GM13977 (cell line): ENCODE results near the gene SLC35E4.

ENCODE experiments used
- DNase-seq: peaks from one replicate; pipeline ENCODE4 v3.0.0; 2012; ENCODE audit warnings: low spot score
- CTCF ChIP-seq: IDR thresholded peaks from 2 replicates; pipeline ENCODE4 v1.5.1; 2012; ENCODE audit warnings: mild to moderate bottlenecking, control low read depth; ENCODE audit not compliant: insufficient read depth; ENCODE audit errors: extremely low read depth, missing control alignments
- in situ Hi-C: fragments of 300-500 bp; cut with MboI; formaldehyde crosslinking; loops from one replicate; pipeline ENCODE4 v1.12.0; 2022; ENCODE audit warnings: low sequenced_read_pairs, low pct_unique_long_range_greater_than_20kb, mixed read lengths, inconsistent platforms; ENCODE audit not compliant: unreplicated experiment

The SLC35E4 gene

GRCh38 chr22:30640361-30640760, 4.8 kb downstream of the SLC35E4 start:
- in situ Hi-C loops: loop anchor here (25.0 kb wide), 1 partner anchor 247 kb away; no protein-coding TSS in a partner anchor
- no peak for DNase-seq
- TF ChIP-seq CTCF: no peak

- no peak for TF ChIP-seq CTCF
- DNase-seq: no peak
- in situ Hi-C loops: loop anchor here (25.0 kb wide), 1 partner anchor 246 kb away; no protein-coding TSS in a partner anchor
These were observed 5.4 kb downstream of the SLC35E4 start for GRCh38 chr22:30640839-30641430.

- TF ChIP-seq CTCF: no peak
- DNase-seq: no peak
- in situ Hi-C loops: loop anchor here (25.0 kb wide), 1 partner anchor 244 kb away; no protein-coding TSS in a partner anchor
These were observed 7.7 kb downstream of the SLC35E4 start for GRCh38 chr22:30643055-30643875.

GRCh38 chr22:30646518-30647160, 11.1 kb downstream of the SLC35E4 start:
- no peak for TF ChIP-seq CTCF
- in situ Hi-C loops: loop anchor here (25.0 kb wide), 1 partner anchor 241 kb away; no protein-coding TSS in a partner anchor
- DNase-seq: no peak

- no peak for DNase-seq
- in situ Hi-C loops: loop anchor here (25.0 kb wide), 1 partner anchor 240 kb away; no protein-coding TSS in a partner anchor
- TF ChIP-seq CTCF: no peak
These were observed 12.0 kb downstream of the SLC35E4 start for GRCh38 chr22:30647536-30647935.

GRCh38 chr22:30648825-30649224, 13.2 kb downstream of the SLC35E4 start:
- in situ Hi-C loops: loop anchor here (25.0 kb wide), 1 partner anchor 238 kb away; no protein-coding TSS in a partner anchor

More at GRCh38 chr22:30648825-30649224, 13.2 kb downstream of the SLC35E4 start:
- no peak for TF ChIP-seq CTCF
- no peak for DNase-seq
